NCI-H345 treated with DMSO at 0.1 percent for 48 hours (cell line): ENCODE results near the gene SUMO3.

ENCODE experiments used
- DNase-seq: peaks from one replicate; lab custom pipeline; 2025; ENCODE audit not compliant: unreplicated experiment; lab: John Stamatoyannopoulos, UW

Gene SUMO3

GRCh38 chr21:44831227-44831860 is 13.5 kb upstream of the SUMO3 start:
- no peak for DNase-seq

- DNase-seq = no peak
Observed at GRCh38 chr21:44829507-44830092, 11.7 kb upstream of the SUMO3 start.

GRCh38 chr21:44828362-44829056 is 10.6 kb upstream of the SUMO3 start:
- DNase-seq = no peak

GRCh38 chr21:44823179-44823660 is 5.4 kb upstream of the SUMO3 start:
- DNase-seq = no peak

GRCh38 chr21:44822484-44823178 is 4.8 kb upstream of the SUMO3 start:
- no peak for DNase-seq

GRCh38 chr21:44820851-44821250 is 3.0 kb upstream of the SUMO3 start:
- DNase-seq = no peak

GRCh38 chr21:44819283-44820243 is 1.7 kb upstream of the SUMO3 start:
- DNase-seq = no peak

- no peak for DNase-seq
Observed at GRCh38 chr21:44818640-44819011, 764 bp upstream of the SUMO3 start.

- peak; percentile 30 for DNase-seq
Observed at GRCh38 chr21:44817506-44817880, 369 bp downstream of the SUMO3 start.

- DNase-seq = no peak
Observed at GRCh38 chr21:44816761-44817505, 929 bp downstream of the SUMO3 start.

- DNase-seq = no peak
Observed at GRCh38 chr21:44815852-44816628, 1.8 kb downstream of the SUMO3 start.

GRCh38 chr21:44815225-44815624 is 2.6 kb downstream of the SUMO3 start:
- no peak for DNase-seq

GRCh38 chr21:44814498-44815023 is 3.3 kb downstream of the SUMO3 start:
- DNase-seq = no peak

GRCh38 chr21:44813727-44814126 is 4.1 kb downstream of the SUMO3 start:
- no peak for DNase-seq

GRCh38 chr21:44813149-44813548 is 4.7 kb downstream of the SUMO3 start:
- no peak for DNase-seq

- no peak for DNase-seq
Observed at GRCh38 chr21:44812640-44813039, 5.2 kb downstream of the SUMO3 start.

- DNase-seq = no peak
Observed at GRCh38 chr21:44810779-44811178, 7.1 kb downstream of the SUMO3 start.

- no peak for DNase-seq
Observed at GRCh38 chr21:44805859-44806258, 12.0 kb downstream of the SUMO3 start.

GRCh38 chr21:44805226-44805625 is 12.6 kb downstream of the SUMO3 start:
- DNase-seq = no peak
